Lower leg skin (tissue), 3 donors: ENCODE results near the gene CIDEB.

Source experiments
- POLR2A ChIP-seq, 2 donors: fragments of 450-650 bp; IDR thresholded peaks; one replicate each; pipeline ENCODE4 v1.6.1; 2016 to 2017; ENCODE audit warnings: antibody characterized with exemption in 2 of 2, mild to moderate bottlenecking in 1 of 2, moderate library complexity in 1 of 2
- TF ChIP-seq, protein P1 (sequence below), 3 donors: fragments of 450-650 bp; IDR thresholded peaks; one replicate each; pipeline ENCODE4 v1.5.1; 2016; ENCODE audit warnings: antibody characterized with exemption in 3 of 3, mild to moderate bottlenecking in 3 of 3, moderate library complexity in 2 of 3

DNA sequence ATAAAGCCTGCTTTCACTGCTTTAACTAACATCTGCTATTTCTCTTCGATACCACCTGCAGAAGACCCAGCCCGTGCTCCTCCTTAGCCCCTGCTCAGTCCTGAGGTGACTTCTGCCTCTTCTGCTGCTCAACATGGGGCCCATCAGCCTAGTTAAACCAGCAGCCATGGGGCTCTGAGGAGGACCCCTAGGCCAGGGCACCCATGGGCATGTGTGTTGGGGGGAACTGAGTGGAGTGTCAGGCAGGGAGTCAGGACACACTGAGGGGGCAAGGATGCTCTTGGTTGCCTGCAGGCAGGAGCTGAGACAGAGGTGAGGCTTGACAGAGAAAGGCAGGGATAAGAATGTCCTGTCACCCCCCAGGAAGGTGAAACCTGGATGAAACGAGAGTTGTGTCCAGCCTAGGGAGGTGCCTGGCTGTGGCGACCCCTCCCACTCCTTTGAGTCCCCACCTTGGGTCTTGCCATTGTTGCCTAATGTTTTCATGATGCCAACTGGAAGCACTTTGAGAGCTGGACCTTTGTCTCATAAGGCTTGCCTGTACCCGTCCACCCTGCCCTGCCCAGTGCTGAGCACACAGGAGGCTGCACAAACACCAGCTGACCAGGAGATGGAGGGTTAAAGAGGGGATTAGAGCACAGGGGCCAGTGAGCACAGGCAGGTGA lies 23.8 kb downstream of the CIDEB start:
- TF ChIP-seq, protein P1, sequence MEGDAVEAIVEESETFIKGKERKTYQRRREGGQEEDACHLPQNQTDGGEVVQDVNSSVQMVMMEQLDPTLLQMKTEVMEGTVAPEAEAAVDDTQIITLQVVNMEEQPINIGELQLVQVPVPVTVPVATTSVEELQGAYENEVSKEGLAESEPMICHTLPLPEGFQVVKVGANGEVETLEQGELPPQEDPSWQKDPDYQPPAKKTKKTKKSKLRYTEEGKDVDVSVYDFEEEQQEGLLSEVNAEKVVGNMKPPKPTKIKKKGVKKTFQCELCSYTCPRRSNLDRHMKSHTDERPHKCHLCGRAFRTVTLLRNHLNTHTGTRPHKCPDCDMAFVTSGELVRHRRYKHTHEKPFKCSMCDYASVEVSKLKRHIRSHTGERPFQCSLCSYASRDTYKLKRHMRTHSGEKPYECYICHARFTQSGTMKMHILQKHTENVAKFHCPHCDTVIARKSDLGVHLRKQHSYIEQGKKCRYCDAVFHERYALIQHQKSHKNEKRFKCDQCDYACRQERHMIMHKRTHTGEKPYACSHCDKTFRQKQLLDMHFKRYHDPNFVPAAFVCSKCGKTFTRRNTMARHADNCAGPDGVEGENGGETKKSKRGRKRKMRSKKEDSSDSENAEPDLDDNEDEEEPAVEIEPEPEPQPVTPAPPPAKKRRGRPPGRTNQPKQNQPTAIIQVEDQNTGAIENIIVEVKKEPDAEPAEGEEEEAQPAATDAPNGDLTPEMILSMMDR (IDR thresholded peaks at IDR 0.05): no peak
- no peak for TF ChIP-seq POLR2A (IDR thresholded peaks at IDR 0.05)
